Measurements from ENCODE around the gene SPNS2.

Gene SPNS2

DNA sequence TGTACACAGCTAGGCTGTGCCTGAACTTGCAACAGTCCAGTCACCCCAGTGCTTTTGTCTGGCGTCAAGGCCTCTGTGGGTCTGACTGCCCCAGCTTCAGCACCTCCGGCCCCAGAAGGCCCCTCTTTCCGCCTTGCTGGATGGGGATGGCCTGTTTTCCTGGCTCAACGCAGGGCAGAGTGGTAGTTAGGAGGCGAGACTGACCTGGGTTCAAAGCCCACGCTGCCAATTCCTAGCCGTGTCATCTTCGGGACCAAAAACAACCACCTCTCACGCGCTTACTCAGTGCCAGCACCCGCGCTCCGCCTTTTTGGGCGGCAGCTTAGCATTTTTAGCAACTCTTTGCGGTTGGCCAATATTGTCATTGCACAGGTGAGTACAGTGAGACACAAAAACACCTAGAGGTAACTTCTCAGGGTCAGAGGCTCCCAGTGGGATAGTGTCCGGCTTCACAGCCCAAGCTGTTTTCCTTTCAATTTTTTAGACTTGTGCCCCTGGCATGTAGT is 51.9 kb downstream of the SPNS2 start:
- no peak overlapping the region for H3K4ac ChIP-seq (ENCODE audit: low read depth, low read length)
- H2AFZ ChIP-seq (ENCODE audit: insufficient read depth, low read length, poor library complexity): no peak overlapping the region
- no peak overlapping the region for H3K14ac ChIP-seq (ENCODE audit: low read length)
- peaks cover 12 to 23% of the 10 kb centered on the region in 2 experiments for H3K4me1 ChIP-seq (ENCODE audit: control insufficient read depth in 1 of 2, insufficient read depth in 2 of 2, low read length in 2 of 2)
- no peak overlapping the region for H3K23ac ChIP-seq (ENCODE audit: low read length)
- peaks cover 7% of the 10 kb centered on the region for H3K79me1 ChIP-seq (ENCODE audit: low read length)
- H2BK12ac ChIP-seq (ENCODE audit: low read length): no peak overlapping the region
- H3K4me2 ChIP-seq (ENCODE audit: low read length): no peak overlapping the region
- no peak overlapping the region for H4K12ac ChIP-seq (ENCODE audit: low read depth, low read length)
- no peak for DNase-seq
- no peak overlapping the region for H2AK5ac ChIP-seq (ENCODE audit: low read length)
- H3K18ac ChIP-seq (ENCODE audit: low read length): no peak overlapping the region
- H3K36me3 ChIP-seq (ENCODE audit: control insufficient read depth in 1 of 2, insufficient read depth in 2 of 2, low read length in 2 of 2): peaks cover 55 to 56% of the 10 kb centered on the region in 2 experiments
- H3K9me3 ChIP-seq (ENCODE audit: insufficient read depth, low read depth, low read length): peaks cover 2% of the 10 kb centered on the region
- no peak overlapping the region for H2BK5ac ChIP-seq (ENCODE audit: low read depth, low read length, poor library complexity)
- no peak overlapping the region for H4K8ac ChIP-seq (ENCODE audit: low read depth, low read length)
- no peak overlapping the region for H3K9ac ChIP-seq (ENCODE audit: low read length)
- H3K4me3 ChIP-seq (ENCODE audit: low read depth, low read length): peak overlapping the region; percentile 19
- peaks cover 8% of the 10 kb centered on the region for H3K79me2 ChIP-seq (ENCODE audit: control insufficient read depth, insufficient read depth, low read length, poor library complexity)
- no peak overlapping the region for H4K91ac ChIP-seq (ENCODE audit: low read depth, low read length)
- WGBS (ENCODE audit: extremely low coverage, insufficient coverage, insufficient read length): no CpG with 5 or more reads among the region's 16 CpGs
- H3K27me3 ChIP-seq (ENCODE audit: insufficient read depth, low read length): no peaks in the 10 kb centered on the region
- no peak overlapping the region for H2BK120ac ChIP-seq (ENCODE audit: insufficient read depth, low read length, poor library complexity)
- H3K27ac ChIP-seq (ENCODE audit: low read depth, low read length): no peak overlapping the region

DNA sequence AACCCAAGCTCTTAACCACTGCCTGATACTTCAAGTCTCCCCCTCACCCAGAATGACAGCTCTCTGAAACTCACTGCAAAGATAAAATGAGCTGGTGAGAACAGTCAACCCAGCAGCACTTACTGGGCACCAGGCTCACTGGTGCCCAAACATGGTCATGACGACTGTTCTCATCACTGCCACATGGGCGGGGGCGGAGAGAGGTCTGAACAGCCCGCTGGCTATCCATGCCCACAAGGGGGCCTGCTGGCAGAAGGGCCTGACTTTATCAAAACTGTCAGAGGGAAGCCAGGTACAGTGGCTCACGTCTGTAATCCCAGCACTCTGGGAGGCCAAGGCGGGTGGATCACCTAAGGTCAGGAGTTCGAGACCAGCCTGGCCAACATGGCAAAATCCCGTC is 52.5 kb downstream of the SPNS2 start:
- no peak overlapping the region for H3K18ac ChIP-seq (ENCODE audit: low read length)
- WGBS (ENCODE audit: extremely low coverage, insufficient coverage, insufficient read length): no CpG with 5 or more reads among the region's 8 CpGs
- no peak overlapping the region for H3K27ac ChIP-seq (ENCODE audit: low read depth, low read length)
- H3K9me3 ChIP-seq (ENCODE audit: insufficient read depth, low read depth, low read length): peaks cover 2% of the 10 kb centered on the region
- H4K12ac ChIP-seq (ENCODE audit: low read depth, low read length): no peak overlapping the region
- H3K27me3 ChIP-seq (ENCODE audit: insufficient read depth, low read length): no peaks in the 10 kb centered on the region
- H3K23ac ChIP-seq (ENCODE audit: low read length): no peak overlapping the region
- no peak overlapping the region for H2BK12ac ChIP-seq (ENCODE audit: low read length)
- peaks cover 8% of the 10 kb centered on the region for H3K79me2 ChIP-seq (ENCODE audit: control insufficient read depth, insufficient read depth, low read length, poor library complexity)
- H3K14ac ChIP-seq (ENCODE audit: low read length): no peak overlapping the region
- H3K4me2 ChIP-seq (ENCODE audit: low read length): no peak overlapping the region
- DNase-seq: no peak
- H3K9ac ChIP-seq (ENCODE audit: low read length): no peak overlapping the region
- peaks cover 17 to 27% of the 10 kb centered on the region in 2 experiments for H3K4me1 ChIP-seq (ENCODE audit: control insufficient read depth in 1 of 2, insufficient read depth in 2 of 2, low read length in 2 of 2)
- H2BK120ac ChIP-seq (ENCODE audit: insufficient read depth, low read length, poor library complexity): no peak overlapping the region
- no peak overlapping the region for H4K8ac ChIP-seq (ENCODE audit: low read depth, low read length)
- H2BK5ac ChIP-seq (ENCODE audit: low read depth, low read length, poor library complexity): no peak overlapping the region
- H4K91ac ChIP-seq (ENCODE audit: low read depth, low read length): no peak overlapping the region
- H2AK5ac ChIP-seq (ENCODE audit: low read length): no peak overlapping the region
- H3K4ac ChIP-seq (ENCODE audit: low read depth, low read length): no peak overlapping the region
- H3K36me3 ChIP-seq (ENCODE audit: control insufficient read depth in 1 of 2, insufficient read depth in 2 of 2, low read length in 2 of 2): peaks cover 55 to 56% of the 10 kb centered on the region in 2 experiments
- H3K4me3 ChIP-seq (ENCODE audit: low read depth, low read length): no peak overlapping the region
- H3K79me1 ChIP-seq (ENCODE audit: low read length): peaks cover 8% of the 10 kb centered on the region
- H2AFZ ChIP-seq (ENCODE audit: insufficient read depth, low read length, poor library complexity): no peak overlapping the region

DNA sequence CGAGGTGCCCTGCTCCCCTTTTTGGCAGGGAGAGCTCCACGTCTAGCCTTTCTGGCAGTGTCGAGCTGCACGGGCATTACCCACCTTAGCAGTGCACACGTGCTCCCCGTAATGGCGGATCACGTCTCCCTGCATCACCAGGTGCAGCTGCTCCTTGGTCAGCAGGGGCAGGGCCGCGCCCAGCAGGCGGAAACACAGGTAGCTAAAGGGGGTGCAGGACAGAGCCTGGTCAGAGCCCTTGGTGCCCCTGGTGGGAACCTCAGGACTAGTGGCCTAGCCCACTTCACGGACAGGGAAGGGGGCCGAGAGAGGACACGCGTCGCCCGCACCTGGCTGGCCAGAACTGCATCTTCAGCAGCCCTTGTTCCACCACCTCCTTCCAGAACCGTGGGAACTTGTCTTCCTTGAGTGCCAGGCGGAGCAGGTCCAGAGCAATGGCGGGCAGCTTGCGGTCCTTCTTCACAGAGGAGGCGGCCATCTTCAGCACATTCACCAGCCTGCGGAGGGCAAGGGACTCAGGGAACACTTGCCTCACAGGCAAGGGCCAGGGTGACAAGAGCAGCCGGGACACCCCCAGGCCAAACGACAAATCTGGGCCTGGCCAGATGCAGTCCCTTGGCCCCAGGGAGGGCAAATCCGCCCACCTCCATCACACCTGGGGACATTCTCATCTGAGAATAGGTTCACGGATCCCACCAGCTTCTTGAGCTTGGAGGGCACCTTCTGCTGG is 53.3 kb downstream of the SPNS2 start:
- peaks cover 53 to 56% of the 10 kb centered on the region in 2 experiments for H3K36me3 ChIP-seq (ENCODE audit: control insufficient read depth in 1 of 2, insufficient read depth in 2 of 2, low read length in 2 of 2)
- WGBS (ENCODE audit: extremely low coverage, insufficient coverage, insufficient read length): no CpG with 5 or more reads among the region's 27 CpGs
- no peak overlapping the region for H2AK5ac ChIP-seq (ENCODE audit: low read length)
- H4K8ac ChIP-seq (ENCODE audit: low read depth, low read length): no peak overlapping the region
- H2BK12ac ChIP-seq (ENCODE audit: low read length): no peak overlapping the region
- no peak overlapping the region for H3K18ac ChIP-seq (ENCODE audit: low read length)
- no peak overlapping the region for H4K91ac ChIP-seq (ENCODE audit: low read depth, low read length)
- H3K27me3 ChIP-seq (ENCODE audit: insufficient read depth, low read length): no peaks in the 10 kb centered on the region
- peaks cover 8% of the 10 kb centered on the region for H3K79me2 ChIP-seq (ENCODE audit: control insufficient read depth, insufficient read depth, low read length, poor library complexity)
- H3K4me2 ChIP-seq (ENCODE audit: low read length): no peak overlapping the region
- peaks cover 24 to 35% of the 10 kb centered on the region in 2 experiments for H3K4me1 ChIP-seq (ENCODE audit: control insufficient read depth in 1 of 2, insufficient read depth in 2 of 2, low read length in 2 of 2)
- H3K14ac ChIP-seq (ENCODE audit: low read length): no peak overlapping the region
- no peak overlapping the region for H2BK5ac ChIP-seq (ENCODE audit: low read depth, low read length, poor library complexity)
- H3K79me1 ChIP-seq (ENCODE audit: low read length): peaks cover 8% of the 10 kb centered on the region
- H3K9ac ChIP-seq (ENCODE audit: low read length): peak overlapping the region; percentile 28
- DNase-seq: no peak
- H4K12ac ChIP-seq (ENCODE audit: low read depth, low read length): no peak overlapping the region
- H2BK120ac ChIP-seq (ENCODE audit: insufficient read depth, low read length, poor library complexity): no peak overlapping the region
- H3K9me3 ChIP-seq (ENCODE audit: insufficient read depth, low read depth, low read length): peaks cover 2% of the 10 kb centered on the region
- H3K4ac ChIP-seq (ENCODE audit: low read depth, low read length): no peak overlapping the region
- H3K27ac ChIP-seq (ENCODE audit: low read depth, low read length): no peak overlapping the region
- no peak overlapping the region for H3K4me3 ChIP-seq (ENCODE audit: low read depth, low read length)
- no peak overlapping the region for H2AFZ ChIP-seq (ENCODE audit: insufficient read depth, low read length, poor library complexity)
- no peak overlapping the region for H3K23ac ChIP-seq (ENCODE audit: low read length)

DNA sequence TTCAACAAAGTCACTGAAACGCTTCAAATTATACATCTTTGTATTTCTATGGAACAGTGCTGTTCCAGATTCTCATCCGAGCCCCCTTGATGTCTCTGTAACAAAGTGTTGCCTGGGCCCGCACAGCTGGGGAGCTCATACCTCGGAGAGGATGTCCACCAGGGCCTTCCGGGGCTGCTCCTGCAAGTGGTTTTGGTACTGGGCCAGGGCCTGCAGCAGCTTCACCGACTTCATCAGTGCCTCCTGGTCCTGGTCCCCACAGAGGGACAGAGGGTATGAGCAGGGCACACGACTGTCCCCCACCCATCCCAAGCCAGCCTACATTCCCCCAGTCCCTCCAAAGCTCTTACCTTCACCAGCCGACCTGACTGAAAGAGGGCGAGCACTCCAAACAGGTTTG is 55.0 kb downstream of the SPNS2 start:
- no peak overlapping the region for H3K14ac ChIP-seq (ENCODE audit: low read length)
- no peak overlapping the region for H3K27ac ChIP-seq (ENCODE audit: low read depth, low read length)
- H3K4me2 ChIP-seq (ENCODE audit: low read length): no peak overlapping the region
- H2AFZ ChIP-seq (ENCODE audit: insufficient read depth, low read length, poor library complexity): no peak overlapping the region
- peaks cover 2% of the 10 kb centered on the region for H3K9me3 ChIP-seq (ENCODE audit: insufficient read depth, low read depth, low read length)
- no peak overlapping the region for H4K12ac ChIP-seq (ENCODE audit: low read depth, low read length)
- H2AK5ac ChIP-seq (ENCODE audit: low read length): no peak overlapping the region
- no peak overlapping the region for H4K91ac ChIP-seq (ENCODE audit: low read depth, low read length)
- H3K36me3 ChIP-seq (ENCODE audit: control insufficient read depth in 1 of 2, insufficient read depth in 2 of 2, low read length in 2 of 2): peaks cover 37 to 38% of the 10 kb centered on the region in 2 experiments
- peaks cover 8% of the 10 kb centered on the region for H3K79me2 ChIP-seq (ENCODE audit: control insufficient read depth, insufficient read depth, low read length, poor library complexity)
- DNase-seq: no peak
- H2BK12ac ChIP-seq (ENCODE audit: low read length): no peak overlapping the region
- H4K8ac ChIP-seq (ENCODE audit: low read depth, low read length): no peak overlapping the region
- no peak overlapping the region for H3K18ac ChIP-seq (ENCODE audit: low read length)
- H3K23ac ChIP-seq (ENCODE audit: low read length): no peak overlapping the region
- no peak overlapping the region for H2BK120ac ChIP-seq (ENCODE audit: insufficient read depth, low read length, poor library complexity)
- H2BK5ac ChIP-seq (ENCODE audit: low read depth, low read length, poor library complexity): no peak overlapping the region
- H3K9ac ChIP-seq (ENCODE audit: low read length): no peak overlapping the region
- WGBS (ENCODE audit: extremely low coverage, insufficient coverage, insufficient read length): no CpG with 5 or more reads among the region's 9 CpGs
- no peak overlapping the region for H3K4ac ChIP-seq (ENCODE audit: low read depth, low read length)
- H3K4me1 ChIP-seq (ENCODE audit: control insufficient read depth in 1 of 2, insufficient read depth in 2 of 2, low read length in 2 of 2): peaks cover 30 to 35% of the 10 kb centered on the region in 2 experiments
- no peaks in the 10 kb centered on the region for H3K27me3 ChIP-seq (ENCODE audit: insufficient read depth, low read length)
- no peak overlapping the region for H3K4me3 ChIP-seq (ENCODE audit: low read depth, low read length)
- H3K79me1 ChIP-seq (ENCODE audit: low read length): peaks cover 8% of the 10 kb centered on the region

Data from trophoblast cell (in vitro differentiated cells and primary cell).